Caco-2 (cell line): ENCODE measurements around the gene PRKAG2. TPM values are rescaled to one million over a fixed set of nuclear protein-coding genes. Genes with fewer than 3 reads are reported as not detected.

ENCODE experiments used
- BruUV-seq: library from RNA; stranded (reverse); fragments of 400-500 nt; replicated peaks from 2 replicates; lab custom pipeline; 2021; lab: Mats Ljungman, UMichigan
- CTCF ChIA-PET: fragments of 300-600 bp; sonication (Branson Sonifier 250); formaldehyde crosslinking; loops from one replicate; lab custom pipeline; 2022; ENCODE audit warnings: antibody characterized with exemption; lab: Charles Lee
- POLR2A ChIA-PET: fragments of 300-600 bp; sonication (Branson Sonifier 250); formaldehyde crosslinking; loops from one replicate; lab custom pipeline; 2022; ENCODE audit warnings: antibody characterized with exemption; lab: Charles Lee
- DNase-seq, 2 experiments: peaks; one replicate each; pipeline versions ENCODE4 v3.0.0 to v3.0.0-alpha.2; 2020 to 2022
- H3K27me3 ChIP-seq: replicated peaks from 2 replicates; pipeline ENCODE4 v1.6.0; 2011; ENCODE audit warnings: low read length; ENCODE audit not compliant: control insufficient read depth, insufficient read depth
- H3K36me3 ChIP-seq: 2 replicates; pipeline ENCODE4 v1.5.1; 2011; ENCODE audit warnings: low read length; ENCODE audit not compliant: control insufficient read depth, insufficient read depth
- H3K4me1 ChIP-seq: fragments of 250-450 bp; sonication (Bioruptor Pico); 2 replicates; pipeline ENCODE4 v1.5.1; 2020; ENCODE audit warnings: mild to moderate bottlenecking
- H3K4me3 ChIP-seq: 2 replicates; pipeline ENCODE4 v1.5.1; 2011; ENCODE audit warnings: low read depth, mild to moderate bottlenecking, control low read depth, low read length
- H3K9me3 ChIP-seq: fragments of 250-450 bp; sonication (Bioruptor Pico); 2 replicates; pipeline ENCODE4 v1.5.1; 2020; ENCODE audit warnings: mild to moderate bottlenecking, moderate library complexity
- H3K27ac Mint-ChIP-seq: one replicate; pipeline ENCODE4 v1.8.0; 2022; ENCODE audit warnings: mixed read lengths; ENCODE audit not compliant: unreplicated experiment
- H3K27me3 Mint-ChIP-seq: one replicate; pipeline ENCODE4 v1.8.0; 2022; ENCODE audit warnings: mixed read lengths; ENCODE audit not compliant: insufficient read depth, unreplicated experiment
- H3K36me3 Mint-ChIP-seq: one replicate; pipeline ENCODE4 v1.8.0; 2022; ENCODE audit warnings: mild to moderate bottlenecking, mixed read lengths; ENCODE audit not compliant: insufficient read depth, unreplicated experiment
- H3K4me1 Mint-ChIP-seq: one replicate; pipeline ENCODE4 v1.8.0; 2022; ENCODE audit warnings: low read depth, mixed read lengths; ENCODE audit not compliant: unreplicated experiment
- H3K4me3 Mint-ChIP-seq: one replicate; pipeline ENCODE4 v1.8.0; 2022; ENCODE audit warnings: mild to moderate bottlenecking, moderate library complexity, mixed read lengths; ENCODE audit not compliant: unreplicated experiment
- H3K9me3 Mint-ChIP-seq: one replicate; pipeline ENCODE4 v1.8.0; 2022; ENCODE audit warnings: mixed read lengths; ENCODE audit not compliant: unreplicated experiment
- intact Hi-C: fragments of 100-400 bp; cut with micrococcal nuclease; formaldehyde crosslinking; loops from one replicate; pipeline ENCODE4 v1.10.0; 2022; ENCODE audit not compliant: unreplicated experiment
- total RNA-seq: library from RNA; stranded (reverse); gene quantifications from 2 replicates; pipeline ENCODE4 v1.2.3, GENCODE V29; 2022
- TF ChIP-seq, protein P1 (sequence below), 2 experiments: fragments of 200-600 bp in 1 of 2; IDR thresholded peaks; 1 replicate in 1 of 2; 2 replicates in 1 of 2; pipeline versions ENCODE4 v1.5.1 to v1.8.0; 2011 to 2022; ENCODE audit warnings: antibody characterized with exemption in 1 of 2, control low read depth in 1 of 2, inconsistent platforms in 1 of 2, low read depth in 1 of 2, low read length in 1 of 2, mild to moderate bottlenecking in 1 of 2, moderate library complexity in 1 of 2; ENCODE audit not compliant: insufficient read depth in 1 of 2, severe bottlenecking in 1 of 2, unreplicated experiment in 1 of 2

The PRKAG2 gene
- total RNA-seq, 1 experiment from 2014 or later: 15.9 TPM

DNA sequence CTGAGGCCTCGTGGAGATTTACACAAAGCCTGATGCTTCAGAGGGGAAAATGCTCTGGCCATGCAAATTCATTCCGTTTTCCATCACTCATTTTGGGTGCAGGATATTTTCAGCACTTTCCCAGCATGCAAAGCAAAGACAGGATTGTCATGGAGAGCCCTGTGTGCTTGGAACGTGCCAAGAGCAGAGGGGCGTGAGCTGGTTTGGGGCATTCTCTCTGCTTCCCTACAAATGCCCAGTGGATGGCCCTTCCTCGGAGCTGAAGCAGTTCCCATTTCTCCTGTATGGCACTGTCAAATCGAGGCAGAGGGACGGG lies 164.1 kb downstream of the PRKAG2 start:
- Histone ChIP-seq H3K4me1 (no peaks in the 10 kb centered on the region), H3K4me3 (no peak overlapping the region), H3K27me3 (no peaks in the 10 kb centered on the region), H3K9me3 (no peaks in the 10 kb centered on the region), H3K36me3 (no peaks in the 10 kb centered on the region)
- intact Hi-C loops: no loop called here
- no peaks in the 10 kb centered on the region for H3K36me3 Mint-ChIP-seq
- H3K27ac Mint-ChIP-seq: no peak overlapping the region
- TF ChIP-seq, protein P1, sequence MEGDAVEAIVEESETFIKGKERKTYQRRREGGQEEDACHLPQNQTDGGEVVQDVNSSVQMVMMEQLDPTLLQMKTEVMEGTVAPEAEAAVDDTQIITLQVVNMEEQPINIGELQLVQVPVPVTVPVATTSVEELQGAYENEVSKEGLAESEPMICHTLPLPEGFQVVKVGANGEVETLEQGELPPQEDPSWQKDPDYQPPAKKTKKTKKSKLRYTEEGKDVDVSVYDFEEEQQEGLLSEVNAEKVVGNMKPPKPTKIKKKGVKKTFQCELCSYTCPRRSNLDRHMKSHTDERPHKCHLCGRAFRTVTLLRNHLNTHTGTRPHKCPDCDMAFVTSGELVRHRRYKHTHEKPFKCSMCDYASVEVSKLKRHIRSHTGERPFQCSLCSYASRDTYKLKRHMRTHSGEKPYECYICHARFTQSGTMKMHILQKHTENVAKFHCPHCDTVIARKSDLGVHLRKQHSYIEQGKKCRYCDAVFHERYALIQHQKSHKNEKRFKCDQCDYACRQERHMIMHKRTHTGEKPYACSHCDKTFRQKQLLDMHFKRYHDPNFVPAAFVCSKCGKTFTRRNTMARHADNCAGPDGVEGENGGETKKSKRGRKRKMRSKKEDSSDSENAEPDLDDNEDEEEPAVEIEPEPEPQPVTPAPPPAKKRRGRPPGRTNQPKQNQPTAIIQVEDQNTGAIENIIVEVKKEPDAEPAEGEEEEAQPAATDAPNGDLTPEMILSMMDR (IDR thresholded peaks at IDR 0.05; ENCODE audit: insufficient read depth in 1 of 2, low read depth in 1 of 2, low read length in 1 of 2, severe bottlenecking in 1 of 2, unreplicated experiment in 1 of 2): no peak
- H3K4me3 Mint-ChIP-seq: no peak overlapping the region
- H3K27me3 Mint-ChIP-seq: no peaks in the 10 kb centered on the region
- DNase-seq: no peak
- peaks cover 8% of the 10 kb centered on the region for H3K4me1 Mint-ChIP-seq
- H3K9me3 Mint-ChIP-seq: no peaks in the 10 kb centered on the region
- CTCF ChIA-PET: no interaction called here
- POLR2A ChIA-PET: no interaction called here
- BruUV-seq: no TSS peak

DNA sequence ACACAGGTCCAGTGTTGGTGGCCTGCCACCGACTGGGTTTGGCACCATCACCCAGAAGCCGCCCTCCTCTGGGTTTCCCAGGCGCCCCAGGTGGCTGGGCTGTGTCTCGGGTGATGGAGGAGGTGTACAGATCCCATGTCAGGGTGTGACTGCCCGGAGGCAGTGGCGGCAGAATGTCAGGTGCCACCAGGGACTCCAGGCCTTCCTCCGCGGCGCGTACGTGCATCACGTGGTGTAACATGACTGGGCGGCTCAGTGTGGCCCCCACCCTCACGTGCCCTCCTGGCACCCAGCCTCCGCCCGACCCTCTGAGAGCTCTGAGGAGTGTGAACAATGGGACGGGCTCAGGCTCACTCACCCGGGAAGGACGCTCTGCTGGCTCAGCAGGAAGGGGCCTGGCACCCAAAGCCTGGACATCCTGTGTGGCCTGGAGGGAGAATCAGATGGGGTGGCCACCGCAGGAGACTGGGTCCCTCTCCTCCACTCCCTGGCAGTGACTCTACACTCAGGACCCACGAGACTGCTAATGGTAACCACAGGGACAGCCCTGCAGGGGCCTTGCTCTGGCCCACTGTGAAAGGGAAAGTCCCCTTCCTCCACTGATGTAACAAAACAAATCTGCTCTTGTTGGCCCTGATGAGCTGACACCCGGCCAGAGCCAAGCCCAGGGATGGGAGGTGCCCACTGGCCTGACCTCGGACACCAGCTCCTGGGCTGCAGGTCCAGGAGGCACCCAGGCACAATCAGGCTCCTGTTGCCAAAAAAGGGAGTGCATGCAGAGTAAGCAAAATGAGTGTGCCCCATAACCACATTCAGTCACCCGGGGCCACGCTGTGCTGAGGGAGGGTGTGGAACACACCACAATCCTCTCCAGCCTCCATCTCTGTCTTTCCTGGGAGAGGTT lies 164.8 kb downstream of the PRKAG2 start:
- Histone ChIP-seq H3K4me3 (no peak overlapping the region), H3K4me1 (no peaks in the 10 kb centered on the region), H3K9me3 (no peaks in the 10 kb centered on the region), H3K27me3 (no peaks in the 10 kb centered on the region), H3K36me3 (no peaks in the 10 kb centered on the region)
- DNase-seq: no peak
- no peaks in the 10 kb centered on the region for H3K36me3 Mint-ChIP-seq
- H3K4me3 Mint-ChIP-seq: no peak overlapping the region
- no peaks in the 10 kb centered on the region for H3K27me3 Mint-ChIP-seq
- H3K4me1 Mint-ChIP-seq: peaks cover 8% of the 10 kb centered on the region
- intact Hi-C loops: no loop called here
- CTCF ChIA-PET: no interaction called here
- POLR2A ChIA-PET: no interaction called here
- TF ChIP-seq, protein P1 (IDR thresholded peaks at IDR 0.05; ENCODE audit: insufficient read depth in 1 of 2, low read depth in 1 of 2, low read length in 1 of 2, severe bottlenecking in 1 of 2, unreplicated experiment in 1 of 2): no peak
- no peaks in the 10 kb centered on the region for H3K9me3 Mint-ChIP-seq
- no TSS peak for BruUV-seq
- no peak overlapping the region for H3K27ac Mint-ChIP-seq

DNA sequence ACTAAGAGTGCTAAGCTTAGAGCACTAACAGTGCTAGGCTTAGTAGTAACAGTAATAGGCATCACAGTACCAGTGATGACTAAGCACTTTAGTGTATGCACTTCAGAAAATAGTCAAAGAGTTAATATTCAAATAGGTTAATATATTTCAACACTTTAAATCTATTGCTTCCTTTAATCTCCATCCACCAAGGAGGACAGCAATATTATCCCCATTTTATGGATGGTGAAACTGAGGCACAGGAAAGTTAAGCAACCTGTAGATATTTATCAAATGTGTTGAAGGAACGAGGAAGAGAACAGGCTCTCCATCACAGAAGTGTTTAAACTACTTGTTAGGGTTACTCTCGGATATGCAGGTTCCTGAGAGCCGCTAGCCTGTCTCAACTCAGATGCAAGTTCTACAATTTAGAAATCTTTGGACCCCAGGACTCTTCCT lies 165.5 kb downstream of the PRKAG2 start:
- intact Hi-C loops: no loop called here
- Mint-ChIP-seq H3K27me3 (no peaks in the 10 kb centered on the region), H3K9me3 (no peaks in the 10 kb centered on the region), H3K36me3 (no peaks in the 10 kb centered on the region), H3K4me1 (peaks cover 8% of the 10 kb centered on the region), H3K4me3 (no peak overlapping the region), H3K27ac (no peak overlapping the region)
- BruUV-seq: no TSS peak
- no peaks in the 10 kb centered on the region for H3K4me1 ChIP-seq
- no peaks in the 10 kb centered on the region for H3K27me3 ChIP-seq
- no peak for DNase-seq
- no peaks in the 10 kb centered on the region for H3K36me3 ChIP-seq
- ChIA-PET CTCF (no interaction called here), POLR2A (no interaction called here)
- TF ChIP-seq, protein P1 (IDR thresholded peaks at IDR 0.05; ENCODE audit: insufficient read depth in 1 of 2, low read depth in 1 of 2, low read length in 1 of 2, severe bottlenecking in 1 of 2, unreplicated experiment in 1 of 2): no peak
- H3K4me3 ChIP-seq: no peak overlapping the region
- no peaks in the 10 kb centered on the region for H3K9me3 ChIP-seq
